A549 (cell line): ENCODE data around the gene MYH16.

ENCODE experiments used
- CHD2 ChIP-seq: fragments of 150-350 bp; IDR thresholded peaks from 2 replicates; pipeline ENCODE4 v1.6.1; 2014; ENCODE audit warnings: low read length; ENCODE audit not compliant: partially characterized antibody
- CTCF ChIP-seq: fragments of >200 bp; sonication (Bioruptor Twin); formaldehyde crosslinking; IDR thresholded peaks from 3 replicates; pipeline ENCODE4 v1.5.1; 2016
- ESRRA ChIP-seq: fragments of 150-350 bp; IDR thresholded peaks from 2 replicates; pipeline ENCODE4 v1.6.1; 2014; ENCODE audit warnings: mild to moderate bottlenecking, low read length, borderline replicate concordance
- MAX ChIP-seq: IDR thresholded peaks from 2 replicates; pipeline ENCODE4 v1.6.1; 2012
- MYC ChIP-seq: IDR thresholded peaks from 2 replicates; pipeline ENCODE4 v1.6.1; 2012; ENCODE audit warnings: mild to moderate bottlenecking, inconsistent platforms, low read length, improper control_type of control experiment, borderline replicate concordance
- POLR2A ChIP-seq: IDR thresholded peaks from 2 replicates; pipeline ENCODE4 v1.6.1; 2012; ENCODE audit warnings: mild to moderate bottlenecking, low read length
- POLR2AphosphoS2 ChIP-seq: conservative IDR thresholded peaks from 2 replicates; pipeline ENCODE4 v1.6.1; 2012; ENCODE audit warnings: low read length, improper control_type of control experiment, inconsistent platforms
- ZC3H11A ChIP-seq: fragments of 450-650 bp; IDR thresholded peaks from 2 replicates; pipeline ENCODE4 v1.6.1; 2014; ENCODE audit warnings: antibody characterized with exemption, mild to moderate bottlenecking
- ZNF302 ChIP-seq: fragments of 250-450 bp; sonication (Bioruptor Pico); IDR thresholded peaks from 2 replicates; pipeline ENCODE4 v1.9.0; 2021; ENCODE audit warnings: inconsistent platforms, mild to moderate bottlenecking, moderate library complexity
- TF ChIP-seq, protein P1 (sequence below): fragments of 200-600 bp; sonication (generic); IDR thresholded peaks from 2 replicates; pipeline ENCODE4 v1.6.1; 2016; ENCODE audit warnings: antibody characterized with exemption, mild to moderate bottlenecking, moderate library complexity

DNA sequence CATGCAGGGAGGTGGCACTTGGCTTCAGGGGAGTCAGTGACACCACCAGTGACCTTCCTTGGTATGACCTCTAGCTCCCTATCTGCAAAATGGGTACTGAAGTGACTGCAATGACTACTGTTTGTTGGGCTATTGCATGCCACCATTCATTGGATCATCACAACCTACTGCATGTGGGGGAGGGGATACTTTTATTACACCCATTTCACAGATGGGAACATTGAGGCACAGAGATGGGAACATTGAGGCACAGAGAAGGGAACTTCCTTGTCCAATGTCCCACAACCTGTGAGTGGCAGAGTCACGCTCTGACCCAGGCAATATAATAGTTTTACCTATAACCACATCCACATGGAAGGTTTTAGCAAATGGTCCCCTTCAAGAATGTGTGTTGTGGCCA is 12.2 kb upstream of the MYH16 start:
- TF ChIP-seq CTCF = no peak
- no peak for TF ChIP-seq ESRRA
- no peak for TF ChIP-seq POLR2A
- TF ChIP-seq, protein P1, sequence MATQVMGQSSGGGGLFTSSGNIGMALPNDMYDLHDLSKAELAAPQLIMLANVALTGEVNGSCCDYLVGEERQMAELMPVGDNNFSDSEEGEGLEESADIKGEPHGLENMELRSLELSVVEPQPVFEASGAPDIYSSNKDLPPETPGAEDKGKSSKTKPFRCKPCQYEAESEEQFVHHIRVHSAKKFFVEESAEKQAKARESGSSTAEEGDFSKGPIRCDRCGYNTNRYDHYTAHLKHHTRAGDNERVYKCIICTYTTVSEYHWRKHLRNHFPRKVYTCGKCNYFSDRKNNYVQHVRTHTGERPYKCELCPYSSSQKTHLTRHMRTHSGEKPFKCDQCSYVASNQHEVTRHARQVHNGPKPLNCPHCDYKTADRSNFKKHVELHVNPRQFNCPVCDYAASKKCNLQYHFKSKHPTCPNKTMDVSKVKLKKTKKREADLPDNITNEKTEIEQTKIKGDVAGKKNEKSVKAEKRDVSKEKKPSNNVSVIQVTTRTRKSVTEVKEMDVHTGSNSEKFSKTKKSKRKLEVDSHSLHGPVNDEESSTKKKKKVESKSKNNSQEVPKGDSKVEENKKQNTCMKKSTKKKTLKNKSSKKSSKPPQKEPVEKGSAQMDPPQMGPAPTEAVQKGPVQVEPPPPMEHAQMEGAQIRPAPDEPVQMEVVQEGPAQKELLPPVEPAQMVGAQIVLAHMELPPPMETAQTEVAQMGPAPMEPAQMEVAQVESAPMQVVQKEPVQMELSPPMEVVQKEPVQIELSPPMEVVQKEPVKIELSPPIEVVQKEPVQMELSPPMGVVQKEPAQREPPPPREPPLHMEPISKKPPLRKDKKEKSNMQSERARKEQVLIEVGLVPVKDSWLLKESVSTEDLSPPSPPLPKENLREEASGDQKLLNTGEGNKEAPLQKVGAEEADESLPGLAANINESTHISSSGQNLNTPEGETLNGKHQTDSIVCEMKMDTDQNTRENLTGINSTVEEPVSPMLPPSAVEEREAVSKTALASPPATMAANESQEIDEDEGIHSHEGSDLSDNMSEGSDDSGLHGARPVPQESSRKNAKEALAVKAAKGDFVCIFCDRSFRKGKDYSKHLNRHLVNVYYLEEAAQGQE = no peak
- no peak for TF ChIP-seq MAX
- no peak for TF ChIP-seq POLR2AphosphoS2
- TF ChIP-seq ZC3H11A = no peak
- TF ChIP-seq MYC = no peak
- no peak for TF ChIP-seq CHD2
- no peak for TF ChIP-seq ZNF302 (CRISPR knock-in tag)
